HUDEP-2 (cell line): Measurements from ENCODE around the gene NCKAP5L.

Experiments used
- DNase-seq, 76 experiments: peaks; one replicate each; lab custom pipeline; 2025; ENCODE audit not compliant: unreplicated experiment in 76 of 76; lab: John Stamatoyannopoulos, UW

NCKAP5L gene

DNA sequence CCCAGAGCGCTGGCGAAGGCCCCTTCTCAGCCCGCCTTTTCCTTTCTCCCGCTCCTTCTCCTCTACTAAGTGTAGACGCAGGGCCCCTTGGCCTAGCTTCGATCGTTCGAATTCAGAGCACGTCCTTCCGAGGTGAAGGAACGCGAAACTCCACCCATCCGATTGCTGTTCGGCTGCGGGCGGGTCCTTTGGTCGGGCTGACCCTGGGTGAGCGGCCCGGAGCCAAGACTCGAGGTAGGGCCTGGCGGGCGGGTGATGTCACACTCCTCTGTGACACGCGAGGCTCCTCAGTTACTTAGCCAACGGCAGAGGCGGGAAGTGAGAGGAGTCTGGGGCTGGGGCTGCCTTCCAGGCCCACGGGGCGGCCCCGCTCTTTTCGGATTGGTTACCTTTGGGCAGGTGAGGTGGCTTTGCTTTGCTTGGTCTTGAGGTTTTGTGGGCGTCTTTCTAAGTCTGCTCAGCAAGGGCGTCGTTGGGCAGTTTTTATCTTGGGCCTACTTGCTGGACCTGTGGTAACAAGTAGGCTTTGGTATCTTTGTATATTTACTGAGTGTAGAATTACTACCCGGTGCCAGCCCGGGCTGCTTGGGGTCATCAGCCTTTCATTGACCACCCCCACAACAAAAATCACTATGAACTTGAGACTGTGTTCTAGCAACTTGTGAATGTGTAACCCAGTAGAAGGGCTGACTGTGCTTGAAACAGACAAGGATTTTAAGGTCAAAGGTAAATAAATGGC is 86.2 kb downstream of the NCKAP5L start:
- DNase-seq = peak in 75 of 76 experiments; percentile 26 to 93 (median 87)
